T-helper 1 cell treated with Interleukin-12 subunit alpha and Interleukin-12 subunit beta and Interleukin-4 antibody, amounts not matched to agents 30 ng/mL and 1 ng/mL, for 36 hours (primary cell): ENCODE measurements around the gene CCDC24. TPM values are rescaled to one million over a fixed set of nuclear protein-coding genes. Genes with fewer than 3 reads are reported as not detected.

Experiments
- intact Hi-C: fragments of 100-400 bp; cut with micrococcal nuclease; formaldehyde crosslinking; loops from one replicate; pipeline ENCODE4 v1.15.1; 2024
- total RNA-seq: library from RNA; stranded (reverse); gene quantifications from 2 replicates; pipeline ENCODE4 v1.2.3, GENCODE V29; 2022

The CCDC24 gene
- total RNA-seq = 1.8 and 1.9 TPM in 2 replicates

- intact Hi-C loops = loop anchor here (1.0 to 2.0 kb wide), 6 partner anchors 17 to 341 kb away; partner anchors contain the start of genes ATP6V0B, DMAP1, IPO13 and KDM4A
Observed at GRCh38 chr1:43991476-43992231, at the start of gene CCDC24. Gene CCDC24 (plus strand): TSS chr1:43991599. CDS start chr1:43991879, 280 bp downstream.

- intact Hi-C loops = loop anchor here (10.0 kb wide), 3 partner anchors 1018 to 1742 kb away; partner anchors contain the start of genes C1orf50, GPBP1L1, P3H1 and TMEM69
Observed at GRCh38 chr1:43942411-43942810, 49.0 kb upstream of the CCDC24 start.

DNA sequence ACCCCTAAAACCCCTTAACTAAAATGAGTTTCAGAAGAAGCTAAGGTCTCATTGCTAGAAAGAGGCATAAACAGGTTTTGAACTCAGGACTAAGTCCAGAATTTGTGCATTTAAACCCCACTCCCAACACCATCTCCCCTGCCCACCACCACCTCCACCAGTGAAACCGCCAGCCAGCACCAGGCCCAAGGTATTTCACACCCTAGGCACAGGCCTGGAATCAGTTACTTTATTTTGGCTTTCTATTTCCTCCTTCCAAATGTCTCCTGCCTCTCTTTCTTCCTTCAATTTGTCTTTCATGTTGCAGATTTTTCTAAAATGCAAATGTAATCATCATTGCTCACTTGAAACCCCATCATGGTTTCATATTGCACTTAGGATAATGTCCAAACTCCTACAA, 46.5 kb upstream of the CCDC24 start:
- intact Hi-C loops = loop anchor here (10.0 kb wide), 3 partner anchors 1020 to 1740 kb away; partner anchors contain the start of genes C1orf50, GPBP1L1, P3H1 and TMEM69

DNA sequence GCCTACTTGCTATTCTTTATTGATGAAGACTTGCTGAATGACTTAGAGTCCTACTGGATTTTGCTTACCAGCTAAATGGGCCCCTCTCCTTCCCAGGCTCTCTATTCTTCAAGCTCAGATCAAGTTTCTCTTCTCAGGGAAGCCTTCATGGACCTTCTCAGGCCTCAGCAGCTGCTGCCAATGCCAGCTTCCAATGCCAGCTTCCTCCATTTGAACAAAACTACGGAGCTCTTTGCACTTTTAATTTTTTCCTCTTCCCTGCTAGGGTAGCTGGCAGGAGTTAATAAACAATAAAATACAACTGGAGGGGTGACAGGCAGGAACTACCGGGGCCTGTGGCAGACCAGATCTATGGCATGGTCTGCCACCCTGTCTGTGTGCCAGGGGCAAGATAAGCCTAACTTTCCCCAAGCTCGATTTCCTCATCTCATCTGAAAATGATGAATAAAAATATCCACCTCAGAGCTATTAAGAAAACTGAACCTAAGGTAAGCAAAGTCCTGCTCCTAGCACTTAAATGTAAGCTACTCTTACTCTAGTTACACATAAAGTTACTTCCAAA, 45.6 kb upstream of the CCDC24 start:
- intact Hi-C loops = loop anchor here (1.0 to 10.0 kb wide), 18 partner anchors 11 to 1739 kb away; partner anchors contain the start of genes ATP6V0B, C1orf50, CCDC24 and CDC20

DNA sequence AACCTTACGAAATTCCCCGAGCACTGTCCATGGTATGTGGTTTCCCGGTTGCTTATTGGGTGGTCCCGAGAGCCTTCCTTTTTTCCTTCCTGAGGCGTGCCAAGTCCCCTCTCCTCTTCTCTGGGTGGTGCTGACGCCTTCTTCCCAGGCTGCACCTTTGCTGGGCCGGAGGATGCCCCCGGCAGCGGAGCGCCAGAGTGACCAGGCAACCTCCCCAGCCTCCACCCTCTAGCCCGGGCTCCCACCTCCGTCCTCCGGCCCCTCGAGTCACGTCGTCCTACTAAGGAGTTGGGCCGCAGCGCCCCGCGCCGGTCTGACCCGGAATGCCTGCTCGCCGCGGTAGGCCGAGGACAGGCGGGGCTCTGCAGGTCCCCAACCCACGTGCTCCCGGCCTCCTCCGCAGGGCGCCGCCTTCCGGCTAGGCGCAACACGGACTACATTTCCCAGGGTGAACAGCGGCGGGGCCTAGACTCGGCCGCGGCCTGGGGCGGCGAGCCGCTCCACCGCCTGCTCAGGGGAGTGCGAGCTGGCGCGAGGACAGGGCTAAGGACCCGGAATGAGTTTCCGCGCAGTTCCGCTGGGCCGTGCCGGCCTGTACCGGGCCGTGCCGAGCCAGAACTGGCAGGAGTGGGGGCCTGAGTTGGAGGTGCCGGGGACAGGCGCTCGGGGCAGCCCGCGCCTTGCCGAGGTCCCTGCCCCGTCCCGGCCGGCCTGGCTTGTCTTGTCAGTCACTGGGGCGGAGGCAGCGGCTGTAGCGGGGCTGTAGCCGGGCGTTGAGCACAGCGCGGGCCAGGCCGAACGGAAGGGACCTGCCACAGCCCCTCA, 45.0 kb upstream of the CCDC24 start, which contains the start of gene IPO13:
TSS of gene IPO13 (plus strand) at position 715 of the 825 bp plus-strand sequence. CDS start 651 bp downstream, outside the sequence.
- intact Hi-C loops = loop anchor here (1.0 to 10.0 kb wide), 18 partner anchors 12 to 1738 kb away; partner anchors contain the start of genes ATP6V0B, C1orf50, CCDC24 and CDC20

DNA sequence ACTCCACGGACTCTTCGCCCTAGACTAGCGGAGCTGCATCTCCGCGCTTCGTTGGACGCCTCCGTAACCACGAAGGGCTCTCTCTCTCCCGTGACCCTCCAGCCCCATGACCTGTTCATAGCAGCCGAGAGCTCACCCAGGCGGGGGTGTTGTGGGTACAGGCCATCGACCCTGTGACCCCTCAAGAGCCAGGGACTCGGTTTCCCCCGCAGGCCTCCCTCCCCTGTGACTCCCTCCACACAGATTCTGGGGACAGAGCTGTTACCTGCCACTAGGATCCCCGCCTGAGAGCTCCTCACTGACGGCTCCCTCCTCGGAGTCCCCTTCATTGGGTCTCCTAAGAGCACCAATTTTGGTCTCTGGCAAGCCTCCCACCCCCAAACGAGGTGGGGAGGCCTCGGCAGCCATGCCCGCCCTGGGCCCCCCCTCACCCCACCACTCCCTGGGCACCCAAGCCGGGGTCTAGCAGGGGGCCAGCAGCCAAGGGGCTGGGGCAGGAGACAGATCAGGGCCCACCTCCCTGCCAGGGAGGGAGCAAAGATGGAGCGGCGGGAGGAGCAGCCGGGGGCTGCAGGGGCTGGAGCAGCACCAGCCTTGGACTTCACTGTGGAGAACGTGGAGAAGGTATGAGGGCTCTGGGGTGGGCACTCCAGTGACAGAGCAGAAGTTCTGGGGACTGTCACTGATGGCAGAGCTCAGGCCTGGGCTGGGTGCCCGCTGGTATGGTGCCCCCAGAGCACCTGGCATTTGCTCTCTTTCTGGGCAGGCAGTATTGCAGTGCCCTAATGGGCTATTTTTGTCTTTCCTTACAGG, 44.1 kb upstream of the CCDC24 start:
- intact Hi-C loops = loop anchor here (2.0 to 10.0 kb wide), 7 partner anchors 266 to 1738 kb away; partner anchors contain the start of genes C1orf50, CDC20, DMAP1 and GPBP1L1

GRCh38 chr1:43947874-43948437, 43.4 kb upstream of the CCDC24 start:
- intact Hi-C loops = loop anchor here (2.0 to 10.0 kb wide), 7 partner anchors 265 to 1737 kb away; partner anchors contain the start of genes C1orf50, CDC20, DMAP1 and GPBP1L1

DNA sequence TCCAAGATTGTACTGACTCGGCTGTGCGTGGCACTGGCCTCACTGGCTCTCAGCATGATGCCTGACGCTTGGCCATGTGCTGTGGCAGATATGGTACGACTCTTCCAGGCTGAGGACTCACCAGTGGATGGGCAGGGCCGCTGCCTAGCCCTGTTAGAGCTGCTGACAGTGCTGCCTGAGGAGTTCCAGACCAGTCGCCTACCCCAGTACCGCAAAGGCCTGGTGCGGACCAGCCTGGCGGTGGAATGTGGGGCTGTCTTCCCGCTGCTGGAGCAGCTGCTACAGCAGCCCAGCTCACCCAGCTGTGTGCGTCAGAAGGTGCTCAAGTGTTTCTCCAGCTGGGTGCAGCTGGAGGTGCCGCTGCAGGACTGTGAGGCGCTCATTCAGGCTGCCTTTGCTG, 41.7 kb upstream of the CCDC24 start:
- intact Hi-C loops = loop anchor here (10.0 kb wide), 3 partner anchors 1025 to 1735 kb away; partner anchors contain the start of genes C1orf50, GPBP1L1, P3H1 and TMEM69

DNA sequence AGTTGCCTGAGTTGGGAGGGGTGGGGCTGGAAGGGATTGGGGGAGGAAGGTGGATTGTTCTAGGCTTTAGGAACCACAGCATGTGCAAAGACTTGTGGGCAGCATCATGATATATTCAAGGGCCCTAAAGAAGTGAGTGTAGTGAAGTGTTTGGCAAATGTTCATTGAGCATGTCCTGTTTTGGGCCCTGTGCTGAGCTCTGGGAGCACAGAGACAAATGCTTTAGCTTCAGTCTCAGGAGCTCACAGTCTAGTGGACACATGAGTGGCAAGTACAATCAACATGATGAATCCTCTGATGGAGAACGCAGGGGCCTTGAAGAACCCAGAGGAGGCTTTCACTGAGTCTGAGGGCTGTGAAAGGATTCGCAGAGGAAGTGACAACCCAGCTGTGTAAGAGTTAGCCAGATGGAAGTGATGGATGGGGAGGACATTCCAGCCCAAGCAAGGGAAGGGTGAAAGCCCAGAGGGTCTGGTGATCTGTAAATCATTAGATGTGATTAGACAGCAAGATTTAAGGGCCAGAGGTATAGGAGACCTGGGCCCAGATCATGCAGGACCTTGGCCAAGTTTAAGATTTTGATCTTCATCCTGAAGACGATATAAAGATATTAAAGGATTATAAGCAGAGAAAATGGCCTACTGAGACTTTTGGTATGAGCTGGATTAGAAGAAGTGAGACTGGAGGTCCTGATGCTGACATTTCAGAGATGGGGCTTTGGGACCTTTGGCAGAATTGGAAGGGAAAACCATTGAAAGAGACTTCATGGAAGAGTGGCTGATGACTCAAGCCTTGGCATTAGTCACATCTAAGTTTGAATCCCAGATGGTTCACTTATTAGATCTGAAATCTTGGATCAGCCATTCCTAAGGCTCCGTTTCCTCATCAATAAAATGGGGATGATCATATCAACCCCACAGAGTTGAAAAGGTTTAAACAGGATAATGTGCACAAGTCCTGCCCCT, 40.1 kb upstream of the CCDC24 start:
- intact Hi-C loops = no loop called here

- intact Hi-C loops = no loop called here
Observed at GRCh38 chr1:43952731-43953346, 38.6 kb upstream of the CCDC24 start.

GRCh38 chr1:43953361-43953760, 38.0 kb upstream of the CCDC24 start:
- intact Hi-C loops = no loop called here

GRCh38 chr1:43954036-43954435, 37.4 kb upstream of the CCDC24 start:
- intact Hi-C loops = no loop called here

DNA sequence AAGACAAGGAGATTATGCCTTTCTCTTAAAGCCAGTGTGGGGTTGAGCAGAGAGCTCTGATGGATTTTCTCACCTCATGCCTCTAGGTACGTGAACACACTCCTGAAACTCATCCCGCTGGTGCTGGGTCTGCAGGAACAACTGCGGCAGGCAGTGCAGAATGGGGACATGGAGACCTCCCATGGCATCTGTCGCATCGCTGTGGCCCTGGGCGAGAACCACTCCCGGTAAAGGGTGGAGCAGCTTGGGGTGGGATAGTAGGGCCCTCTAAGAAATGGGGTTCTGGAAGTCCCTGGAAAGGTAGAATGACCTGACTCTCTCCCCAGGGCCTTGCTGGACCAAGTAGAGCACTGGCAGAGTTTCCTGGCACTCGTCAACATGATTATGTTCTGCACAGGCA, 35.2 kb upstream of the CCDC24 start:
- intact Hi-C loops = no loop called here

- intact Hi-C loops = no loop called here
Observed at GRCh38 chr1:43957407-43958040, 33.9 kb upstream of the CCDC24 start.

DNA sequence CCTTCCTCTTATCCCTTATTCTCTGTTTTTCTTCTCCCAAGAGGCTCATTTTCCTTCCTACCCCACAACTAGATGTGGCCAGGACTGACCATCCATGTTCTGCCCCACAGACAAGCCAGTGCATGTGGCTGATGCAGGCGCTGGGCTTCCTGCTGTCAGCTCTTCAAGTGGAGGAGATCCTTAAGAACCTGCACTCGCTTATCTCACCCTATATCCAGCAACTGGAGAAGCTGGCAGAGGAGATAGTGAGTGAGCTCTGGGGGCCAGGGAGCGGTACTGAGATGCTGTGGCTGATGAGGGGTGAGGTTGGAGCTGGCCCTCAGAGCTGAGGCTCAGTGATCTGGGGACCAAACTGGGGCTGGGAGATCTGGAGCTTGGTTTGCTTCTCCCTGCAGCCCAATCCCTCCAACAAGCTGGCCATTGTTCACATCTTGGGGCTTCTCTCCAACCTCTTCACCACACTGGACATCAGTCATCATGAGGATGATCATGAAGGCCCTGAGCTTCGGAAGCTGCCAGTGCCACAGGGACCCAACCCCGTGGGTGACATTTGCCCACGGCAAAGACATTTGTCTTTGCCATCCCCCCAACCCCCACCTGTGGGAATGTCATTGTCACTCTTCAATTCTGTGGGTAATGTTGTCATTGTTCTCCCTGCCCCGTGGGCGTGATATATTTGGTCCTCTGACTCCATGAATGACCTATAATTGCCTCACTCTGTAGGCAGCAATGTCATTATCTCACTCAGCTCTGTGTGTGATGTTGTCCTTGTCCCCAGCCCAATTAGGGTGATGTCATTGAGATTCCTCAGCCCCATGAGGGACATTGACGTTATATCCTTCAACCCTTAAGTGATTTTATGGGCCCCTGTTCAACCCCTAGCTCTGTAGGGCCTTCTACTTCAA, 32.8 kb upstream of the CCDC24 start:
- intact Hi-C loops = no loop called here

DNA sequence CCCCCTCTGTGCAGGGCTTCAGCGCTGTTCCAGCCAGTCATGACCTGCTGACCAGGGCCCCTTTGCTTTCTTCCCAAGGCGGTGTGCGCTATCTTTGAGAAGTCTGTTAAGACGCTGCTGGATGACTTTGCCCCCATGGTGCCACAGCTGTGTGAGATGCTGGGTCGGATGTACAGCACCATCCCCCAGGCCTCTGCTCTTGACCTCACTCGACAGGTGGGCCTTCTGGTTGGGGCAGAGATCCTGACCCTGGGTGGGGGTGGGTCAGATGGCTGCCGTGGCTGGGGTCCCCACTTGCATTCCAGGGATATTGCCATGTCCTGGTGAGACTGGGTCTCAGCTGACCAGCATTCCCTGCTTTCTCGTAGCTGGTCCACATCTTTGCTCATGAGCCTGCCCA, 30.6 kb upstream of the CCDC24 start:
- intact Hi-C loops = no loop called here

DNA sequence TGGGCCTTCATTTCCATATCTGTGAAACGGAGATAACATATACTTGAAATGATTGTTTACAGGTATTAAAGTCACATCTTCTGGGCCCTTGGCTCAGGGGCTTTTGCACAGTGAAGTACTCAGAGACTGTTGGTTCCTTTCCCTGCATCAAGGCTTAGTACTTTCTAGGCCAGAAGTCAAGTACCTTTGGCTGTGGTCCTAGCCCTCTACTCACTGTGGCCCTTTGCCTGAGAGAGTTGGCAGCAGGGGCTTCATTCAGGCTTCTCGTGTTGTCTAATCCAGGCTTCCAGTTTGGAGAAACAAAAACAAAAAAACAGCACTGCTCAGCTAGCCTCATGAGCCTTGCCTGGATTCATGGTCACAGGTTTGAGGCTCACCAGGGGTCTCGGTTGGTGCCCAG, 29.7 kb upstream of the CCDC24 start:
- intact Hi-C loops = no loop called here
